ENCODE measurements around the gene STN1. TPM values are rescaled to one million over a fixed set of nuclear protein-coding genes. Genes with fewer than 3 reads are reported as not detected.

Gene STN1
- total and polyA plus RNA-seq, 2 of the 8 experiments (the other 6 are each of a cell fraction or from before 2014, with no cell fraction given): 10.1 to 12.4 TPM

- H3K4me3 ChIP-seq (ENCODE audit: extremely low read depth in 1 of 4, insufficient read depth in 2 of 4, low read depth in 3 of 4, low read length in 4 of 4): no peak overlapping the region
- H4K91ac ChIP-seq (replicated peaks; ENCODE audit: insufficient read length, low read length): no peak overlapping the region
- no peak for FAIRE-seq
- no peak overlapping the region for H3K23ac ChIP-seq (ENCODE audit: insufficient read length)
- no peak overlapping the region for H2BK20ac ChIP-seq (ENCODE audit: low read length)
- no peaks in the 10 kb centered on the region for H3K27me3 ChIP-seq (replicated peaks in 1 of 4; ENCODE audit: control insufficient read depth in 3 of 4, extremely low read depth in 1 of 4, insufficient read depth in 3 of 4, low read length in 3 of 4)
- H3K79me1 ChIP-seq (ENCODE audit: low read depth, low read length): no peaks in the 10 kb centered on the region
- no peak overlapping the region for H3K4ac ChIP-seq (replicated peaks; ENCODE audit: insufficient read length, low read depth, low read length)
- CTCF ChIA-PET (ENCODE audit: partially characterized antibody): no interaction called here
- H3K4me1 ChIP-seq (replicated peaks in 1 of 4; ENCODE audit: control insufficient read depth in 3 of 4, insufficient read depth in 4 of 4, low read length in 3 of 4): peaks cover 0 to 2% (median 0%) of the 10 kb centered on the region in 4 experiments; a peak in 2 of 7 replicates
- H4K5ac ChIP-seq (ENCODE audit: insufficient read length, low read depth, low read length): no peak overlapping the region
- H2BK15ac ChIP-seq (ENCODE audit: low read length): no peak overlapping the region
- H3K79me2 ChIP-seq (ENCODE audit: control insufficient read depth in 1 of 2, insufficient read depth in 2 of 2, low read length in 2 of 2): no peaks in the 10 kb centered on the region
- no peak overlapping the region for H2BK12ac ChIP-seq (ENCODE audit: low read depth, low read length)
- H3K27ac ChIP-seq (ENCODE audit: low read depth, low read length): no peak overlapping the region
- no peak for DNase-seq (ENCODE audit: low read depth in 1 of 2, low spot score in 2 of 2)
- H4K8ac ChIP-seq (ENCODE audit: extremely low read depth, insufficient read depth, low read length): no peak overlapping the region
- no peaks in the 10 kb centered on the region for H3K23me2 ChIP-seq (ENCODE audit: low read depth, low read length)
- H3K9ac ChIP-seq (replicated peaks in 1 of 4; ENCODE audit: extremely low read depth in 1 of 4, low read depth in 3 of 4, low read length in 3 of 4): no peak overlapping the region
- H3K36me3 ChIP-seq (ENCODE audit: control insufficient read depth in 2 of 4, insufficient read depth in 4 of 4, low read length in 3 of 4): peaks cover 0 to 2% (median 0%) of the 10 kb centered on the region in 4 experiments; a peak in 3 of 8 replicates
- WGBS, 2 experiments (ENCODE audit: extremely low coverage in 1 of 2, insufficient coverage in 1 of 2, insufficient read length in 1 of 2, insufficient replicate concordance in 2 of 2, low coverage in 1 of 2, low lambda C conversion rate in 2 of 2, missing lambda C conversion rate in 1 of 2): 89% methylated on average over 5 of the region's 5 CpGs; no CpG with 5 or more reads in 1 of the 2 experiments
- no peak overlapping the region for H2BK120ac ChIP-seq (replicated peaks; ENCODE audit: low read depth, low read length)
- H2AFZ ChIP-seq (ENCODE audit: low read length): no peak overlapping the region
- no peak overlapping the region for H2AK5ac ChIP-seq (ENCODE audit: low read depth, low read length)
- no peak overlapping the region for H2BK5ac ChIP-seq (ENCODE audit: low read depth, low read length)
- no peak overlapping the region for H3K4me2 ChIP-seq (ENCODE audit: insufficient read depth in 1 of 2, low read depth in 2 of 2, low read length in 2 of 2)
- TF ChIP-seq SP1 (IDR thresholded peaks at IDR 0.05; ENCODE audit: low read depth, low read length) (no peak), GABPA (IDR thresholded peaks at IDR 0.05; ENCODE audit: borderline replicate concordance, insufficient read depth, low read length) (no peak), POU5F1 (IDR thresholded peaks at IDR 0.05; ENCODE audit: low read depth, low read length) (no peak), RXRA (IDR thresholded peaks at IDR 0.05; ENCODE audit: insufficient read depth, low read depth, low read length) (no peak), JUN (IDR thresholded peaks at IDR 0.05; ENCODE audit: low read depth, low read length) (no peak), MAX (IDR thresholded peaks at IDR 0.05) (no peak), CREB1 (IDR thresholded peaks at IDR 0.05) (no peak), GTF2F1 (IDR thresholded peaks at IDR 0.05; ENCODE audit: borderline replicate concordance, low read depth, low read length) (no peak), CHD1 (IDR thresholded peaks at IDR 0.05; ENCODE audit: low read depth, low read length) (no peak), PHF8 (conservative IDR thresholded peaks at IDR 0.05; ENCODE audit: low read depth, low read length) (no peak), SP4 (IDR thresholded peaks at IDR 0.05; ENCODE audit: low read length) (no peak)
- TF ChIP-seq, protein P1, sequence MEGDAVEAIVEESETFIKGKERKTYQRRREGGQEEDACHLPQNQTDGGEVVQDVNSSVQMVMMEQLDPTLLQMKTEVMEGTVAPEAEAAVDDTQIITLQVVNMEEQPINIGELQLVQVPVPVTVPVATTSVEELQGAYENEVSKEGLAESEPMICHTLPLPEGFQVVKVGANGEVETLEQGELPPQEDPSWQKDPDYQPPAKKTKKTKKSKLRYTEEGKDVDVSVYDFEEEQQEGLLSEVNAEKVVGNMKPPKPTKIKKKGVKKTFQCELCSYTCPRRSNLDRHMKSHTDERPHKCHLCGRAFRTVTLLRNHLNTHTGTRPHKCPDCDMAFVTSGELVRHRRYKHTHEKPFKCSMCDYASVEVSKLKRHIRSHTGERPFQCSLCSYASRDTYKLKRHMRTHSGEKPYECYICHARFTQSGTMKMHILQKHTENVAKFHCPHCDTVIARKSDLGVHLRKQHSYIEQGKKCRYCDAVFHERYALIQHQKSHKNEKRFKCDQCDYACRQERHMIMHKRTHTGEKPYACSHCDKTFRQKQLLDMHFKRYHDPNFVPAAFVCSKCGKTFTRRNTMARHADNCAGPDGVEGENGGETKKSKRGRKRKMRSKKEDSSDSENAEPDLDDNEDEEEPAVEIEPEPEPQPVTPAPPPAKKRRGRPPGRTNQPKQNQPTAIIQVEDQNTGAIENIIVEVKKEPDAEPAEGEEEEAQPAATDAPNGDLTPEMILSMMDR (IDR thresholded peaks at IDR 0.05; ENCODE audit: control extremely low read depth in 1 of 3, insufficient read depth in 1 of 3, low read depth in 1 of 3, low read length in 3 of 3): no peak
- no peak overlapping the region for H3K56ac ChIP-seq (replicated peaks; ENCODE audit: insufficient read length, low read depth, low read length)
- POLR2A ChIA-PET (ENCODE audit: partially characterized antibody): no interaction called here
- H3K9me3 ChIP-seq (ENCODE audit: insufficient read depth in 2 of 2, low read depth in 1 of 2, low read length in 1 of 2): no peaks in the 10 kb centered on the region
- H3K14ac ChIP-seq (ENCODE audit: insufficient read length): no peak overlapping the region
- no peaks in the 10 kb centered on the region for H4K20me1 ChIP-seq (replicated peaks in 1 of 2; ENCODE audit: control insufficient read depth in 1 of 2, insufficient read depth in 2 of 2, low read length in 2 of 2)
- H3K18ac ChIP-seq (ENCODE audit: extremely low read depth, low read length): no peak overlapping the region
Measured at GRCh38 chr10:103896225-103896624, 21.8 kb downstream of the STN1 start.

All from H1 (cell line).